Mesothelial cell of epicardium (in vitro differentiated cells): Measurements from ENCODE around the gene RBM12. TPM values are rescaled to one million over a fixed set of nuclear protein-coding genes. Genes with fewer than 3 reads are reported as not detected.

Source experiments
- DNase-seq, 2 experiments: peaks; one replicate each; pipeline ENCODE4 v3.0.0; 2021; ENCODE audit warnings: low spot score in 2 of 2; ENCODE audit not compliant: unreplicated experiment in 2 of 2
- H3K27ac Mint-ChIP-seq: 2 replicates; pipeline ENCODE4 v1.8.0; 2021; ENCODE audit warnings: mixed read lengths
- H3K27me3 Mint-ChIP-seq: 2 replicates; pipeline ENCODE4 v1.8.0; 2021; ENCODE audit warnings: low read depth, mixed read lengths
- H3K36me3 Mint-ChIP-seq: 2 replicates; pipeline ENCODE4 v1.8.0; 2021; ENCODE audit warnings: mixed read lengths
- H3K4me1 Mint-ChIP-seq: 2 replicates; pipeline ENCODE4 v1.8.0; 2021; ENCODE audit warnings: mixed read lengths
- H3K4me3 Mint-ChIP-seq: 2 replicates; pipeline ENCODE4 v1.8.0; 2021; ENCODE audit warnings: mild to moderate bottlenecking, moderate library complexity, mixed read lengths
- H3K9me3 Mint-ChIP-seq: 2 replicates; pipeline ENCODE4 v1.8.0; 2021; ENCODE audit warnings: mixed read lengths
- total RNA-seq: library from RNA; stranded (reverse); gene quantifications from 3 replicates; pipeline ENCODE4 v1.2.1, GENCODE V29; 2021
- TF ChIP-seq, protein P1 (sequence below): fragments of 200-600 bp; sonication (generic); IDR thresholded peaks from one replicate; pipeline ENCODE4 v1.5.0; 2021; ENCODE audit warnings: antibody characterized with exemption; ENCODE audit not compliant: unreplicated experiment

RBM12 gene
- total RNA-seq, 1 donor from 2014 or later = 154 TPM

GRCh38 chr20:35599776-35600120 is 65.0 kb downstream of the RBM12 start:
- DNase-seq = no peak
- Mint-ChIP-seq H3K9me3 (no peaks in the 10 kb centered on the region), H3K27ac (no peak overlapping the region), H3K36me3 (no peaks in the 10 kb centered on the region), H3K4me1 (peaks cover 11% of the 10 kb centered on the region), H3K4me3 (no peak overlapping the region), H3K27me3 (peaks cover 78% of the 10 kb centered on the region)
- TF ChIP-seq, protein P1, sequence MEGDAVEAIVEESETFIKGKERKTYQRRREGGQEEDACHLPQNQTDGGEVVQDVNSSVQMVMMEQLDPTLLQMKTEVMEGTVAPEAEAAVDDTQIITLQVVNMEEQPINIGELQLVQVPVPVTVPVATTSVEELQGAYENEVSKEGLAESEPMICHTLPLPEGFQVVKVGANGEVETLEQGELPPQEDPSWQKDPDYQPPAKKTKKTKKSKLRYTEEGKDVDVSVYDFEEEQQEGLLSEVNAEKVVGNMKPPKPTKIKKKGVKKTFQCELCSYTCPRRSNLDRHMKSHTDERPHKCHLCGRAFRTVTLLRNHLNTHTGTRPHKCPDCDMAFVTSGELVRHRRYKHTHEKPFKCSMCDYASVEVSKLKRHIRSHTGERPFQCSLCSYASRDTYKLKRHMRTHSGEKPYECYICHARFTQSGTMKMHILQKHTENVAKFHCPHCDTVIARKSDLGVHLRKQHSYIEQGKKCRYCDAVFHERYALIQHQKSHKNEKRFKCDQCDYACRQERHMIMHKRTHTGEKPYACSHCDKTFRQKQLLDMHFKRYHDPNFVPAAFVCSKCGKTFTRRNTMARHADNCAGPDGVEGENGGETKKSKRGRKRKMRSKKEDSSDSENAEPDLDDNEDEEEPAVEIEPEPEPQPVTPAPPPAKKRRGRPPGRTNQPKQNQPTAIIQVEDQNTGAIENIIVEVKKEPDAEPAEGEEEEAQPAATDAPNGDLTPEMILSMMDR = no peak

Other genes with a start within 250 kb of the RBM12 start
- 1.1 to 1.4 TPM (median 1.1 TPM) in 3 replicates for gene GDF5, start 226.7 kb downstream of the RBM12 start, total RNA-seq
- gene CEP250, start 209.3 kb downstream of the RBM12 start, total RNA-seq = 65.5 to 69.6 TPM (median 68.4 TPM) in 3 replicates
- not detected in 3 replicates for gene C20orf173, start 135.2 kb downstream of the RBM12 start, total RNA-seq
- 253 to 258 TPM (median 255 TPM) in 3 replicates for gene ERGIC3, start 122.8 kb downstream of the RBM12 start, total RNA-seq
- gene SPAG4, start 49.1 kb downstream of the RBM12 start, total RNA-seq = 4.0 to 5.5 TPM (median 4.2 TPM) in 3 replicates
- gene CPNE1, start within 50 bp of the RBM12 start, total RNA-seq = 221 to 246 TPM (median 238 TPM) in 3 replicates
- 16.5 to 19.6 TPM (median 18.9 TPM) in 3 replicates for gene NFS1, start 34.5 kb upstream of the RBM12 start, total RNA-seq
- 105 to 107 TPM (median 105 TPM) in 3 replicates for gene ROMO1, start 34.5 kb upstream of the RBM12 start, total RNA-seq
- 463 to 488 TPM (median 479 TPM) in 3 replicates for gene RBM39, start 77.4 kb upstream of the RBM12 start, total RNA-seq
- gene PHF20, start 107.1 kb upstream of the RBM12 start, total RNA-seq = 48.6 to 49.7 TPM (median 48.7 TPM) in 3 replicates